Stimulated activated CD4-positive, alpha-beta T cell treated with anti-CD3 and anti-CD28 coated beads, TNF-alpha, amount 100 ng/mL, for 4 hours (primary cell): ENCODE results near the gene SKP2.

Experiments
- DNase-seq, 3 experiments: peaks; one replicate each; pipeline ENCODE4 v3.0.0-alpha.2; 2020; ENCODE audit warnings: low read depth in 3 of 3

The SKP2 gene

DNA sequence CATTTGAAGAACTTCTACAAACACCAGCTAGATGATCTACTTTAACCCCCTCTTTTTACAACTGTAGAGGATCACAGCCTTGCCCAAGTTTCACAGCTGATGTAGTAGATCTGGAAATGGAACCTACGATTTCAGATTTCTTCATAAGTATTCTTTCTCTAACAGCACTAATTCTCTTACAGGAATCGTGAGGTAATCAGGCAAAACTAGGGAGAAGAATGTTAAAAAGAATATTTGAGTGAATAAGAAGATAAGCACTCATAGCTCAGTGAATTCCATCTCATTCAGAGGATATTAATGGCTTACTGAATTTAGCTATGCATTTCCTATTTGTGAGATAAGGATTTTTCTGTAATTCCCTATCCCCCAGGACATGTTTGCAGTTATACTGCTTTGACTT lies 47.7 kb downstream of the SKP2 start:
- DNase-seq, result no peak

DNA sequence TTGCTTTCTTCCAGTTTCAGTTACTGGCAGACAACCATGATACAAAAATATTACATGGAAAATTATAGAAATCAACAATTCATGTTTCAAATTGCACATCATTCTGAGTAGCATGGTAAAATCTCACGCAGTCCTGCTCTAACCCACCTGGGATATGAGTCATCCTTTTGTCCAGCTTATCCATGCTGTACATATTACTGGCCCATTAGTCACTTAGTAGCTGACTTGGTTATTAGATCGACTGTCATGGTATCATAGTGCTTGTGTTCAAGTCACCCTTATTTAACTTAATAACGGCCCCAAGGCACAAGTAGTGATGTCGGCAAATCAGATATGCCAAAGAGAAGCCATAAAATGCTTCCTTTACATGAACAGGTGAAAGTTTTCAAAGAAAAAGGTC lies 48.6 kb downstream of the SKP2 start:
- no peak for DNase-seq

DNA sequence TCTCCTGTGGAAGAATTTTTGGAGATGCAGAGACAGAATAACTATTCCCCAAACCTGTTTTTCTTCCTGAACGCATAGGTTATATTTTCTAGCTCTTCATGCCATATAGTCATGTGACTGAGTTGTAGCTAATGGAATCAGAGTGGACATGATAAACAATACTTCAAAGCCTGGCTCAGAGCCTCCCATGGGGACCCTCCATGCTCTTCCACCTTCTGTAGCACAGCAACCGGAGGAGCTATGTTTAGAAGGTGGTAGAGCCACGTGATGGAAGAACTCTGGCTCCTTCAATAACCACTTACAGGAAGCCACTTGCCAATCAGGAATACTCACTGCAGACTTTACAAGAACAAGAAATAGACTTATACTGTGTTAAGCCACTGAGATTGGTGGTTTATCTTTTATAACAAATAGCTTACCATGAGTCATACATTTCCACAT lies 50.6 kb downstream of the SKP2 start:
- DNase-seq, result no peak

DNA sequence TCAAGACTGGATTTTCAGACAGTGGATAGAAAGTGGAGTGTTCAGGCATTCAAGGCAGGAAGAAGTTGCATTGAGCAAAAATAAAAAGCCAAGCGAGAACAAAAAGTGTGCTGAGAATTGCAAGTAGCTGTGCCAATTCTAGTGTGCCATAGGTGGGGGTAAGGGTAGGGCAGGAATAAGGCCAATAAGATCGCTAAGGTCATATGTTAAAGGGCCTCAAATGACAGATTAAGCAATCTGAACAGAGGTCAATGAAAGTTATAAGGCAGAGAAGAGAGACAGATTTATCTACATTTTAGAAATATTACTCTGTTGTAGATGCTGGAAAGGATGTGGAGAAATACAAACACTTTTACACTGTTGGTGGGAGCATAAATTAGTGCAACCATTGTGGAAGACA lies 53.4 kb downstream of the SKP2 start:
- no peak for DNase-seq

DNA sequence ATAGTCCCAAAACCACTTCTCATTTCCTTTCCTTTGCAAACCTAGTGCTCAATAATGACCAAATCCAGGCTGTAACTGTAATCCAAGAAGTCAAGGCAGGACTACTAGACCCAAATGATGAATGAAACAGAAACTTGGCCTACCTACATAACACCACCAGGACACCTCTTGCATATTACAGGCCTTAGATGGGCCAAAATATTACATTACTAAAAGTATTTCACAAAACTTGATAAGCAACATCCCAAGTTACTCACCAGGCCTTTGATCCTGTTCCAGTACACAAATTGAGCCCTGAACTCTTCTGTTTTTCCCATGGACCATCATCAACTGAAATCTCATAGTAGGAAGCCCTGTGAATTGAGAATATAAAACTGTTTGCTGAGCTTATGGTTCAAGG lies 55.0 kb downstream of the SKP2 start:
- no peak for DNase-seq

DNA sequence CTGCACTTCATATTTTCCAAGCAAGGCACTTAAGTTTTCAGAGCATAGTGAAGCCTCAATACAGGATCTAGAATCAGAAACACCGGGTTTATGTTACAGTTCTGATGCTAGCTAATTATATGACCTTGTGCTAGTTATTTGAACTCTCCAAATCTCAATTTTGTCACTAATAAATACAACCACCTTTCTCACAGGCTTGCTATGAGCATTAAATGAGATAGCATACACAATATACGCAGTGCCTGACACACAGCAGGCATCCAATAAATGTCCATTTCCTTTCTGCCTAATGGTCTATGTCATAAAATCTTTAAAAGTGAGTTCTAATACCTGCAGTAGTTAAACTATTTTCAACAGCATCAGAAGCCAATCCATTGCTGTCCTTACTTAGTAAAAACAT lies 56.9 kb downstream of the SKP2 start:
- no peak for DNase-seq

DNA sequence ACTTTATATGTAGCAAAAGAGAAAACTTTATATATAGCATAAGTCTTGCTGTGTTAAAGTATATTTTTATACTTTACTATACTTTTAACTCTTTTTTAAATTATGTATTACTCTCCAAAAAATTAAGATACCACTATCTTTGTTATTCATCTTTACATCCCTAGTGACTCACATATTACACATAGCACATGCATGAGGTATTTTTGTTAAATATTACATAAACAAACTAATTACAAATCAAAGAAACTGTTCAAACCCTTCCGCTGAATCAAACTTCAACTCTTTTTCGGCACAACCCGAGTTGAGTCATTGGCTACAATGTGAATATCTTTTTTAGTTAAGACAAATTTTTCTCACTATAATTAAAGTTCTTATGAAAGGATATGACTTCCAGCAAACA lies 57.8 kb downstream of the SKP2 start:
- no peak for DNase-seq

DNA sequence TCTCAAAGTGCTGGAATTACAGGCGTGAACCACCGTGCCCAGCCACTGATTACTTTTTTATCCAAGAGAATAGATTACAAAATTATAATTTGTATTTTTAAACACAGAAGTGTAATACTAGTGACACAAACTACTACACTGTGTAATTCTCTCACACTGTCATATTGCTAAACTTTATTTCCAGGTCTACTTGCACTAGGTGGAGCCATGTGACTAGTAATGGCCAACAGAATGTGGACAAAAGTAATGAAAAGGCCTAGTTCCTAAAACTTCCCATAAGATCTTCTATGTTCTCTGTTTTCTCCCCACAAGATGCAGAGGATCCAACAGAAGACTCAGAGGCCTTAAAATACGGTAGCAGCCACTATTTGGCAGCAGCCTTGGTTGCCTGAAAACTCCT lies 62.5 kb downstream of the SKP2 start:
- DNase-seq, result no peak

DNA sequence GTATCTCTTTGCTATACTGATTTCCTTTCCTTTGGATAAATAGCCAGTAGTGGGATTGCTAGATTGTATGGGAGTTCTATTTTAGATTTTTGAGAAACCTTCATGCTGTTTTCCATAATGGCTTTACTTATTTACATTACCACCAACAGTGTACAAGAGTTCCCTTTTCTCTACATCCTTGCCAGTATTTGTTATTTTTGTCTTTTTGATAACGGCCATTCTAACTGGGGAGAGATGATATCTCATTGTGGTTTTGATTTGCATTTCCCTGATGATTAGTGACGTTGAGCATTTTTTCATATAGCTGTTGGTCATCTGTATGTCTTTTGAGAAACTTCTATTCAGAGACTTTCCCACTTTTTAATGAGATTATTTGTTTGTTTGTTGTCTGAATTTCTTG lies 64.0 kb downstream of the SKP2 start:
- no peak for DNase-seq

DNA sequence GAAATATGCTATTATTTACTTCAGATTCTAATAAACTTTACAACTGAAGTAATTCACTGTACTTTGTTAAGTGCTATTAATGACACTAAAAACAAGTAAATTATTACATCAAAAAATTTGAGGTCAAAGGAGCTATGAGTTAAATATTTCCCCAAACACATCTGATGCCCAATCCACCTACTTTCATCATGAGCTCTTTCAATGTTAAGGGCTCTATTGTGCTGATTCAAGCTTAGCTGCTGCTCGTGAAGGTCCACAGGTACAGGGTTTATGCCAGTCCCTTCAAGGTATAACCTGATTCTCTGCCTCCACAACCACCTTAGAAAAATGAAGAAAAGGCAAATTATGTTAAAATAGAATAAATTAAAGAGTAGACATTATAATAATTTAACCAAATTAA lies 65.7 kb downstream of the SKP2 start:
- no peak for DNase-seq

DNA sequence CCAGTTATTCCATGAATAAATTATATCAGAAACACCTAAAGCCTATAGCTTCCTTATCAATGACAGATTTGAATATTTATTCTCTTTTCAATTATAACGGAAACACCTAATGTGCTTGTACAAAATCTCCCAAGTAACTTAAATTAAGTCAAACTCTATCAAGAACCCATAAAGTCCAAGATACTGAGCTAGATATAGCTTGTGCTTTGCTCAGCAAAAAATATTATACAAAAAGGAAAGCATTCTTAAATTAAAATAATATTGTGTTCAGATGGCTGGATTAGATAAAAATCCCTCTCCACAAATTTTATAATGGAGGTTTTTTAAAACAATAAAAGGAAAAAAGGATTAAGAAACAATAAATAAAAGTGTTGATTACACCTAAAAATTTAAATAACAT lies 66.1 kb downstream of the SKP2 start:
- DNase-seq, result no peak

DNA sequence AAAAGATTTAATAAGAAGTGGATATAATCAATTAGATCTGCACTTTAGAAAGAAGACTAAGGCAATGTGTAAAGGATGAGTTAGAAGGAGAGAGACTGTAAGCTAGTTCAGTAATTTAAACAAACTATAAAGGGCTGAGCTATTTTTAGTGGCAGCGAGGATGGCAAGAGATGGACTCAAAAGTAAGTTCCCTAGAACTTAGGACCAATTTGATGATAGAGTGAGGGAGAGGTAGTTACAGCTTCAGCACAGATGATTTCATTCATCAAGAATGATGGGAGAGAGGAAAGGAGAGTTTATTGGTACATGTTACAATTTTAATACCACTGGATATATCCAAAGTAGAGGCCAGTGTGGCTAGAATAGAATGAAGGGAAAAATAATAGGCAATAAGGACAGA lies 70.7 kb downstream of the SKP2 start:
- no peak for DNase-seq

DNA sequence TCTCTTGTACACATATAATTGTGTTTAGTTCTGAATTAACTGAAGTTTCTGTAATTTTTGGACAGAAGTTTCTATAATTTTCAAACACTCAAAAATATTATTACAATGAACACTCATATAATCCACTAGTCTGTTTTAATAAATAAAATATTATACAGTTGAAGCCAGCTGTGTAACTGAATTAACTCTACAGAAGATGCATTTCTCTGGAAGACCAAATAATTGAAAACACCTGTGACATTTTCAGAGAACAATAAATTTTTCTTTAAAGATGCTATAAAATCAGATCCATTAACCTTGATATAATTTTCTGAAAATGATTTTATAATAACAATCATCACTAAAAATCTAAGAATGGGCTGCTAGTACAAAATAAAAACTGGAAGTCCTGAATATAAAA lies 75.1 kb downstream of the SKP2 start:
- DNase-seq, result no peak

DNA sequence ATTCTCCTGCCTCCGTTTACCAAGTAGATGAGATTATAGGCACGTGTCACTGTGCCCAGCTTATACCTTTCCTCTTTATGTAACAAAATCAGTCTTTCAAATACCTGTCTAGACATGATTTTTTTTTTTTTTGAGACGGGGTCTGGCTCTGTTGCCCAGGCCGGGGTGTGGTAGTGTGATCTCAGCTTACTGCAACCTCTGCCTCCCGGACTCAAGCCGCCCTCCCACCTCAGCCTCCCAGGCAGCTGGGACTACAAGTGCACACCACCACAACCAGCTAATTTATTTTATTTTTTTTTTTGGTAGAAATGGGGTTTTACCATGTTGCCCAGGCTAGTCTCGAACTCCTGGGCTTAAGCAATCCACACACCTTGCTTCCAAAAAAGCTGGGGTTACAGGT lies 76.6 kb downstream of the SKP2 start:
- no peak for DNase-seq

DNA sequence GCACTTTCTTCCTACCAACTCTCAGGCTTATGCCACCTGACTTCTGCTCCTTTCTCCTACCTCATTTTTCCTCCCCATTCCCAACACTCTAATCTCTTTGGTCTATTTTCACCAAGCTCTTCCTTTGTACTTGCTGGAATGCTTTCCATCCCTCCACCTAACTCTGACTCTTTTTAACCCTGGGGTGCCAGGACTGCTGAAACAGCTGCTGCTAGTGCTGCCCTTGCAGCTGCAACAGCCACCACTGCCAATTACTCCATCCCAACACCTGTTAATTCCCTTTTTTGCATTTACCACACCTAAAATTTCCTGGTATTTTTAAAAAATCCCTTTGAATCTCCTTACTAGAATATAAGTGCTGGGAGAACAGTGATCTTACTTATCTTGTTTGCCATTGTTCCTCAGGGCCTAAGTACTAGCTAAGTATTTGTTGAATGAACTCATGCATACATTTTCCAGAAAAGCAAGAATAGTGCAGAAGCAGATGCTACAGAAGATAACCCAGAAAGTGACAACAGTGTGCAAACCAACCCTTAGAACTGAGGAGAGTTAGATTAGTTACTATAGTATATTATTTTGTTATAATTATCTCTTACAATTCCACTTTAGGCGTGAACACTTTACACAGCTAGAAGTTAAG lies 78.4 kb downstream of the SKP2 start:
- no peak for DNase-seq

DNA sequence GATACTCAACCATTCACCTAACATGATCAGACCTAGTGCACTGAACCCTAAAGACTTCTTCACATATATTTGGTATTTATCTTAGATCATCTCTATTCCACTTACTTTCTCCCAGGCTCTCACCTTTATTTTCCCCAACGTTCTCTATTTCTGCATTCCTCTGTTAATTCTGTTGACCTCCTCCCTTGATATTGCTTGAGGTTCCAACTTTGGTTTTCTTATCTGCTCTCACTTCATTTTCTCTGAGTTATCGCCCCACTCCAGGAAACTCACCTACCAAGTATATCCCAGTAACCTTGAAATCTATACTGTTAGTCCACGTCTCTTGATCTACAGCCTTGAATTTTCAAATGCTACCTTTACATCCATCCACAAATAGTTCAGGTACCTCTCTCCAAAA lies 80.6 kb downstream of the SKP2 start:
- no peak for DNase-seq
